ENCODE results near the gene IRF1. TPM values are rescaled to one million over a fixed set of nuclear protein-coding genes. Genes with fewer than 3 reads are reported as not detected.
A peak's percentile ranks its signal among the peaks of the same experiment; 100 is the strongest.

The IRF1 gene
- total and polyA plus RNA-seq, 4 donors, result 32.9 to 141 (median 68.5) TPM

DNA sequence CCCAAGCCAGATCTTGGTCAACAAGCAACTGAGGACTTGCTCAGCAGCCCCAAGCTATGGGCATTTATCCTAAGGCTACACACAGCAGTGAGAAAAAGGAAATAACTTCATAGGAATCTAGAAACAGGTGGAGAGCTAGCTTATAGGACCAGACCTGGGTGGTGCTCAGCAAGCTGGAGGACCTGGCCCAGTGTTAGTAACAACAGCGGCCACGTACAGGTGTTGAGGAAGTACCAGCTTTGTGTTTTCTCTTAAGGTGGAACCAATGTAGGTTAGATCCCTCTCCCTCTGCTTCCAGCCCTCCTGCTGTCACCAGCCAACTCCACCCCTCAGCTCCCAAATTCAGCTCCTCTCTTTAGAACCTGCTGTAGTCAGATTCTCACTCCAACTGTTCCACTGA, 43.4 kb downstream of the IRF1 start:
- Histone ChIP-seq H3K27ac (ENCODE audit: low read depth in 1 of 2, low read length in 1 of 2) (peak overlapping the region; percentile 68 to 76), H3K9me3 (ENCODE audit: control insufficient read depth in 4 of 4, insufficient read depth in 3 of 4, low read length in 3 of 4) (no peaks in the 10 kb centered on the region), H3K36me3 (ENCODE audit: control insufficient read depth in 4 of 4, insufficient read depth in 4 of 4, low read length in 4 of 4) (peaks cover 0 to 9% (median 4%) of the 10 kb centered on the region in 4 donors), H3K4me1 (ENCODE audit: control insufficient read depth in 5 of 5, insufficient read depth in 5 of 5, low read length in 5 of 5) (peaks cover 20 to 32% (median 25%) of the 10 kb centered on the region in 5 donors), H3K27me3 (ENCODE audit: control insufficient read depth in 3 of 3, insufficient read depth in 3 of 3, low read length in 2 of 3) (no peaks in the 10 kb centered on the region), H3K4me3 (no peak overlapping the region), H3K9ac (ENCODE audit: insufficient read depth in 1 of 2, low read length in 2 of 2) (no peak overlapping the region)
- 76 to 83% methylated on average over 2 of the region's 2 CpGs for WGBS, 2 donors
- no peak for ATAC-seq (ENCODE audit: insufficient read depth, low FRiP score)
- DNase-seq, result no peak
- TF ChIP-seq, protein P1, sequence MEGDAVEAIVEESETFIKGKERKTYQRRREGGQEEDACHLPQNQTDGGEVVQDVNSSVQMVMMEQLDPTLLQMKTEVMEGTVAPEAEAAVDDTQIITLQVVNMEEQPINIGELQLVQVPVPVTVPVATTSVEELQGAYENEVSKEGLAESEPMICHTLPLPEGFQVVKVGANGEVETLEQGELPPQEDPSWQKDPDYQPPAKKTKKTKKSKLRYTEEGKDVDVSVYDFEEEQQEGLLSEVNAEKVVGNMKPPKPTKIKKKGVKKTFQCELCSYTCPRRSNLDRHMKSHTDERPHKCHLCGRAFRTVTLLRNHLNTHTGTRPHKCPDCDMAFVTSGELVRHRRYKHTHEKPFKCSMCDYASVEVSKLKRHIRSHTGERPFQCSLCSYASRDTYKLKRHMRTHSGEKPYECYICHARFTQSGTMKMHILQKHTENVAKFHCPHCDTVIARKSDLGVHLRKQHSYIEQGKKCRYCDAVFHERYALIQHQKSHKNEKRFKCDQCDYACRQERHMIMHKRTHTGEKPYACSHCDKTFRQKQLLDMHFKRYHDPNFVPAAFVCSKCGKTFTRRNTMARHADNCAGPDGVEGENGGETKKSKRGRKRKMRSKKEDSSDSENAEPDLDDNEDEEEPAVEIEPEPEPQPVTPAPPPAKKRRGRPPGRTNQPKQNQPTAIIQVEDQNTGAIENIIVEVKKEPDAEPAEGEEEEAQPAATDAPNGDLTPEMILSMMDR (IDR thresholded peaks at IDR 0.05; ENCODE audit: control extremely low read depth, extremely low read depth), result no peak

DNA sequence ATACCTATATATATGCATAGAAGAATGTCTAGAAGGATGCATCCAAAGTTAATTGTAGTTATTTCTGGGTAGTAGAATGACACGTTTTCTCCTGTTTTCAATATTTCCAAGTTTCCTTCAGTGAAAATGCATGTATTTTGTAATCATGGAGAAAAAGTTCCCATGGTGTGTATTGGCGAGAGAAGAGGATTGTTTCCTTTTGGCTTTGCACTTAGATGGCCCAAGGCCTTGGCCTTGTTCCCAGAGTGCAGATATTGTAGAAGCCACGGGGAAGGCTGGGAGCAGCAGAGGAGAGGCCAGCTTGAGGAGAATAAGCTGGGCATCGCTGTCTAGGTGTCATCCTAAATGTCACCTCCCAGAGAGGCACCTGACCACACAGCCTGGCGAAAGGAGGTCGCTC, 44.0 kb downstream of the IRF1 start:
- peak; percentile 75 to 94 (median 89) for DNase-seq

DNA sequence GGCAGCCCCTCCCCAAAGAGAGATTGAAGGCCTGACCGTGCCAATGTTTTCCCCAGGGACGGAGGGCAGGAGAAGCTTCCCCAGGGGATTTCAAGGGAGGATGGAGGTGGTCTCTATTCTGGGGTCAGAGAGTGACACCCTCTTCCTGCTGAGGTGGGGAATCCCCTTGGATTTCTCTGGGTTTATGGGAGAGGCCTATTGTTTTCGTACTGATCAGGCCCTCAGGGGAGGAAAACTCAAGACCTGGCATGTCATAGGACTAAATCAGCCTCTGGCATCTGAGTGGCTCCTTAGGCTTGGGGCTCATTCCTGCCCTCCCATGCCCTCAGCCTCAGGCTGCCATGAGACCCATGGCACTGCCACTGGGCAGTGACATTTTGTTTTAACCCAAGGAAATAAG, 44.6 kb downstream of the IRF1 start:
- H3K4me1 ChIP-seq (ENCODE audit: control insufficient read depth in 5 of 5, insufficient read depth in 5 of 5, low read length in 5 of 5), result peaks cover 20 to 32% (median 25%) of the 10 kb centered on the region in 5 donors
- peaks cover 0 to 7% (median 3%) of the 10 kb centered on the region in 4 donors for H3K36me3 ChIP-seq (ENCODE audit: control insufficient read depth in 4 of 4, insufficient read depth in 4 of 4, low read length in 4 of 4)
- no peaks in the 10 kb centered on the region for H3K27me3 ChIP-seq (ENCODE audit: control insufficient read depth in 3 of 3, insufficient read depth in 3 of 3, low read length in 2 of 3)
- 54 to 70% methylated on average over 2 to 3 of the region's 3 CpGs for WGBS, 2 donors
- no peak for DNase-seq
- no peak overlapping the region for H3K9ac ChIP-seq (ENCODE audit: insufficient read depth in 1 of 2, low read length in 2 of 2)
- ATAC-seq (ENCODE audit: insufficient read depth, low FRiP score), result no peak
- H3K9me3 ChIP-seq (ENCODE audit: control insufficient read depth in 4 of 4, insufficient read depth in 3 of 4, low read length in 3 of 4), result no peaks in the 10 kb centered on the region
- TF ChIP-seq, protein P1 (IDR thresholded peaks at IDR 0.05; ENCODE audit: control extremely low read depth, extremely low read depth), result no peak
- peak overlapping the region; percentile 52 to 68 for H3K27ac ChIP-seq (ENCODE audit: low read depth in 1 of 2, low read length in 1 of 2)
- H3K4me3 ChIP-seq, result no peak overlapping the region

More for the DNA sequence above, 44.0 kb downstream of the IRF1 start:
- Histone ChIP-seq H3K9me3 (ENCODE audit: control insufficient read depth in 4 of 4, insufficient read depth in 3 of 4, low read length in 3 of 4) (no peaks in the 10 kb centered on the region), H3K27me3 (ENCODE audit: control insufficient read depth in 3 of 3, insufficient read depth in 3 of 3, low read length in 2 of 3) (no peaks in the 10 kb centered on the region), H3K9ac (ENCODE audit: insufficient read depth in 1 of 2, low read length in 2 of 2) (no peak overlapping the region), H3K27ac (ENCODE audit: low read depth in 1 of 2, low read length in 1 of 2) (peak overlapping the region; percentile 68 to 76), H3K4me1 (ENCODE audit: control insufficient read depth in 5 of 5, insufficient read depth in 5 of 5, low read length in 5 of 5) (peaks cover 20 to 32% (median 25%) of the 10 kb centered on the region in 5 donors), H3K4me3 (no peak overlapping the region), H3K36me3 (ENCODE audit: control insufficient read depth in 4 of 4, insufficient read depth in 4 of 4, low read length in 4 of 4) (peaks cover 0 to 8% (median 3%) of the 10 kb centered on the region in 4 donors)
- TF ChIP-seq, protein P1 (IDR thresholded peaks at IDR 0.05; ENCODE audit: control extremely low read depth, extremely low read depth), result no peak
- no peak for ATAC-seq (ENCODE audit: insufficient read depth, low FRiP score)
- 50 to 68% methylated on average over 6 of the region's 6 CpGs for WGBS, 2 donors

DNA sequence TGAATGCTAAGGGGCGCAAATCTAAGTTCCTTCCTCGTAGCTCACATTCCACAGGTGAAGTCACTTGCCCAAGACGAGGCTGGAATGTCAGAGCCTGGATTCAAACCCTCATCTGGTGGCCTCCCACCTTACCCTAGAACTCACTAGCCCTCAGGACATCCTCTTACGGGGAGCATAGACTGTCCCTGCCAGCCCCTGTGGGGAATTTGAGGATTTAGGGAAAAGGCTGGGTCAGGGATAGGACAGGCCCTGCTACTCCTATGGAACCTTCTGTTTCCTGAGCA, 45.0 kb downstream of the IRF1 start:
- no peak for DNase-seq
- H3K27ac ChIP-seq (ENCODE audit: low read depth in 1 of 2, low read length in 1 of 2), result peak overlapping the region; percentile 52 to 68
- TF ChIP-seq, protein P1 (IDR thresholded peaks at IDR 0.05; ENCODE audit: control extremely low read depth, extremely low read depth), result no peak
- peaks cover 18 to 32% (median 22%) of the 10 kb centered on the region in 5 donors for H3K4me1 ChIP-seq (ENCODE audit: control insufficient read depth in 5 of 5, insufficient read depth in 5 of 5, low read length in 5 of 5)
- H3K9me3 ChIP-seq (ENCODE audit: control insufficient read depth in 4 of 4, insufficient read depth in 3 of 4, low read length in 3 of 4), result no peaks in the 10 kb centered on the region
- H3K4me3 ChIP-seq, result no peak overlapping the region
- H3K27me3 ChIP-seq (ENCODE audit: control insufficient read depth in 3 of 3, insufficient read depth in 3 of 3, low read length in 2 of 3), result no peaks in the 10 kb centered on the region
- ATAC-seq (ENCODE audit: insufficient read depth, low FRiP score), result no peak
- 74 to 82% methylated on average over 4 of the region's 4 CpGs for WGBS, 2 donors
- peaks cover 0 to 7% (median 3%) of the 10 kb centered on the region in 4 donors for H3K36me3 ChIP-seq (ENCODE audit: control insufficient read depth in 4 of 4, insufficient read depth in 4 of 4, low read length in 4 of 4)
- H3K9ac ChIP-seq (ENCODE audit: insufficient read depth in 1 of 2, low read length in 2 of 2), result no peak overlapping the region

Data from lung (tissue), 12 donors.